Left colon (tissue), 2 donors: ENCODE data around the gene RPS28. TPM values are rescaled to one million over a fixed set of nuclear protein-coding genes. Genes with fewer than 3 reads are reported as not detected.
"Not testable (repeated sequence)": the region's sequence is repeated elsewhere in the genome, so short reads cannot be mapped to it uniquely, and the experiment has no call there.

Experiments used
- ATAC-seq: fragments of 200-7000 bp; cut with Tn5 transposase; one replicate; pipeline ENCODE4 v1.9.1; 2020; ENCODE audit warnings: mild to moderate bottlenecking, moderate library complexity
- DNase-seq, 2 donors: peaks; one replicate each; pipeline ENCODE4 v3.0.0-alpha.2; 2020
- intact Hi-C, 2 donors: fragments of 100-400 bp; cut with DNase I in 1 of 2; cut with micrococcal nuclease in 1 of 2; formaldehyde crosslinking; loops; one replicate each; pipeline versions ENCODE4 v1.11.2 to v1.14.0; 2022; cut with DNase I, micrococcal nuclease
- long read RNA-seq: library from polyadenylated mRNA; unstranded; transcript quantifications from one replicate; pipeline ENCODE4 v2.0.0, GENCODE V29; 2021
- total RNA-seq, 2 donors: library from RNA; stranded (reverse); fragmentation: NEBNext Ultra II Directional; extraction: Animal tissue kit (Norgen Biotek cat#: 25700); gene quantifications; one replicate each; pipeline ENCODE4 v1.2.1, GENCODE V29; 2021
- donor health status: DM: no; HTN: no; CAD: no.
- donor health status: DM: yes; HTN: yes; CAD: no.

Gene RPS28
- 1,000 to 10,000 TPM; 1,489 to 1,517 TPM for total RNA-seq
- long read RNA-seq, partial matches to known transcripts: 0 of 6 reads
- long read RNA-seq, other reads (novel, unspliced or antisense): 1 of 6 reads

- intact Hi-C loops: no loop called here
- peak; percentile 96 to 99 for DNase-seq
- peak; percentile 92 for ATAC-seq
Observed at GRCh38 chr19:8321067-8321985, at the start of gene RPS28, which contains the start of gene NDUFA7. Gene RPS28, plus strand, starts transcription at chr19:8321496. Its CDS starts 35 bp downstream, at chr19:8321531. Gene NDUFA7, minus strand, starts transcription at chr19:8321375. Its CDS starts 17 bp downstream, at chr19:8321358.

GRCh38 chr19:8276508-8276907, 44.8 kb upstream of the RPS28 start:
- ATAC-seq: peak; percentile 60
- intact Hi-C loops, DNase-seq: not testable (repeated sequence)

DNA sequence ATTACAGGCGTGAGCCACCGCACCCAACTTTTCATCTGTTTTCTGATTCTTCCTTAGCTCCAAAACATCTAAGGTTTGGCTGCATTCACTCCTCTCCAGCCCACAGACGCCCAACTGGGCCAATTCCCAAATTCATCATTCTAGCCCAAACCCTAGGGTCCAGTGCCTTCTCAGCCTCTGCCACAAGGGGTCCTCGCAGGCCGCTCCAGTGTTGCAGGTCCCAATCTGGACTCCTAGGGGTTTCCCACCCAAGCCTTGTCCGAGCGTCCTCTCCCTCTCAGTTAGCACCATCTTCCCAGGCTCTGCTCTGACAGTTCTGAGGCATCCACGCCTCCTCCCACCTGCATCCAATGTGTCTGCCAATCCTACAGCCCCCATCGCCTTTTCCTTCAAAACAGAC, 30.0 kb upstream of the RPS28 start:
- ATAC-seq: peak; percentile 50
- not testable (repeated sequence) for DNase-seq

DNA sequence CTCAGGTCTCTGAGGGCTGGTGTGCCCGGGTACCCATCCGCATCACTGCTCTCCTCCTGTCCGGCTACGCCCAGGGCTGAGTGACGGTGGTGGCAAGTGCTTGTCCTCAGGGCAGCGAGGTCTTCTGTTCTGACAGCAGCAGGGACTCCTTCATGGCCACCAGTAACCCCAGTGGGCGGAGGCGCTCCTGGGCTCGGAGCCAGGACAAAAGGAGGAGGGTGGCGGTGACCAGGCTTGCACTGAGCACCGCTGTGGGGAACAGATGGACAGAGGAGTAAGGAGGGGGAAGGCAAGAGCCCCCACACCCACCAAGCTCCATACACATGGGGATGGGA, 19.0 kb upstream of the RPS28 start:
- peak in 1 of 2 donors; percentile 32 for DNase-seq
- intact Hi-C loops: no loop called here
- ATAC-seq: peak; percentile 15

More for the DNA sequence above, 30.0 kb upstream of the RPS28 start:
- intact Hi-C loops: not testable (repeated sequence)

GRCh38 chr19:8302734-8303133, 18.6 kb upstream of the RPS28 start:
- intact Hi-C loops: no loop called here
- peak in 1 of 2 donors; percentile 4 for DNase-seq
- no peak for ATAC-seq

- intact Hi-C loops: no loop called here
- ATAC-seq (no peak), DNase-seq (peak in 1 of 2 donors; percentile 32)
Observed at GRCh38 chr19:8304841-8305621, 16.3 kb upstream of the RPS28 start.

- DNase-seq (no peak), ATAC-seq (no peak)
- intact Hi-C loops: no loop called here
Observed at GRCh38 chr19:8305798-8306197, 15.5 kb upstream of the RPS28 start.

GRCh38 chr19:8306235-8307054, 14.9 kb upstream of the RPS28 start:
- DNase-seq: peak; percentile 57
- peak; percentile 61 for ATAC-seq

DNA sequence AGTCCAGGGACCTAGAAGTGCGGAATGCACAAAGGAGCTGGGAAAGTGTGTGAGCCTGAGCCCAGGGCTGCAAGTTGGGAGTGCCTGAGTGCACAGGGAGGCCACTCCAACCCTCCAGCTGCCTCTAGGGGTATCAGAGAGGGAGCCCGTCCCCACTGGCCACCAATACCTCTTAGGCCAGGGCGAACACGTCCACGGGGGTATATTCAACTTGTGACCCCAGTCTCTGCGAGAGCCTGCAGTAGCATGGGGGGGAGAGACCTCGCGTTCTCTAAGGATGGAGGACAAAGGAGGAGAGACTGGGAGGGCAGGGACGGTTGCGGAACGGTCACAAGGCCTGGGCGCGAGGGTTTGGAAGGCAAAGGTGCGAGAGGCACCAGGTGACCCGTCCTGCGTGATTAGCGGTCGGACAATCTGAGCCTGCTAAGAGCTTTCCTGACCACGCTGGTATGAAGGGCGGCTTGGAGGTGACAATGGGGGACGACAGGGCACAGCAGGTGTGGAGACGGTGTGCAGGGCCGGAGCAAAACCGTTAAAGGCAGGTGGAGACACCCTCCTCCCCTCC, 13.8 kb upstream of the RPS28 start:
- ATAC-seq: peak; percentile 27

More at GRCh38 chr19:8306235-8307054, 14.9 kb upstream of the RPS28 start:
- intact Hi-C loops: no loop called here

DNA sequence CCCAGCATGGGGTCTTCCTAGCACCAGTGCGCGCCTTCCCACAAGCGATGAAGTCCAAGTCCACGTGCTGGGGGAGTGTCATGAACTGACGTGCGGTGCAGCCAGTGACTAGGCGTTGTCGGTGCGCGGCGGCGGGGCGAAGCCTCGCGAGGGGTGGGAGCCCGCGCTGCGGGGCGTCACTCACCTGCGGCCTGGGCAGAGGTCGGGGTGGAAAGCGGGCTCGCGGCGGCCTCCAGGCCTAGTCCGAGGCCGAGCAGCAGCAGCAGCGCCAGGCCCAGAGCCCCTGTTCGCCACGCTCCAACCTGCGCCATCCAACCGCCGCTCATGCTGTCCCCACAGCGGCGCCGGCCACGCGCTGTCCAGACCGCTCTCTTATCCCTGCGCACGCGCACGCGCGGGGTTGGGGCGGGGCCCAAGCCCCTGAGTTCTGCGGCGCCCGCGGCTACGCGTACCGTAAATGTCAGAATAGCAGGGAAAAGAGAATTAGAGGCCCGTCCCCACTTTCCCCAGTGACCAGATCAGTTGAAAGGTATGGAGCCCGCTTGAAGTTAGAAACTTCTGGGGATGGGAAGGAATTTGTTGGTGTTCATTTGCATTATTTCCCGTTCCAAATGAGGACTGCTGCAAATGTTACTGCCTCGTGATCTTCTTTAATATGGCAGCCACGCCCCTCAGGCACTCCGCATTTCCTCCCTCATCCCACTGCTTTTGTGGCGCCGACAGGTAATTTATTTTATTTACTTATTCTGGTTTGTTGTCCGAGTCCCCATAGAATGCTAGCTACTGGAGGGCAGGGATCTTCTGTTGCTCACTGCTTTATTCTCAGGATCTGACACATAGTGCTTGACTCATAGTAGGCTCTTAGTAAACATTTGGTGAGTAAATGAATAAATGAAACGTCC, 13.1 kb upstream of the RPS28 start, which contains the start of gene CD320:
Gene CD320 (minus strand): TSS at position 394 of the 902 bp plus-strand sequence. CDS start 68 bp downstream, at position 326.
- intact Hi-C loops: no loop called here
- ATAC-seq: peak; percentile 79
- DNase-seq: peak; percentile 87 to 95

More for the DNA sequence above, 13.8 kb upstream of the RPS28 start:
- no peak for DNase-seq
- intact Hi-C loops: no loop called here

GRCh38 chr19:8308891-8309291, 12.4 kb upstream of the RPS28 start:
- no peak for ATAC-seq
- intact Hi-C loops: no loop called here
- peak in 1 of 2 donors; percentile 28 for DNase-seq

DNA sequence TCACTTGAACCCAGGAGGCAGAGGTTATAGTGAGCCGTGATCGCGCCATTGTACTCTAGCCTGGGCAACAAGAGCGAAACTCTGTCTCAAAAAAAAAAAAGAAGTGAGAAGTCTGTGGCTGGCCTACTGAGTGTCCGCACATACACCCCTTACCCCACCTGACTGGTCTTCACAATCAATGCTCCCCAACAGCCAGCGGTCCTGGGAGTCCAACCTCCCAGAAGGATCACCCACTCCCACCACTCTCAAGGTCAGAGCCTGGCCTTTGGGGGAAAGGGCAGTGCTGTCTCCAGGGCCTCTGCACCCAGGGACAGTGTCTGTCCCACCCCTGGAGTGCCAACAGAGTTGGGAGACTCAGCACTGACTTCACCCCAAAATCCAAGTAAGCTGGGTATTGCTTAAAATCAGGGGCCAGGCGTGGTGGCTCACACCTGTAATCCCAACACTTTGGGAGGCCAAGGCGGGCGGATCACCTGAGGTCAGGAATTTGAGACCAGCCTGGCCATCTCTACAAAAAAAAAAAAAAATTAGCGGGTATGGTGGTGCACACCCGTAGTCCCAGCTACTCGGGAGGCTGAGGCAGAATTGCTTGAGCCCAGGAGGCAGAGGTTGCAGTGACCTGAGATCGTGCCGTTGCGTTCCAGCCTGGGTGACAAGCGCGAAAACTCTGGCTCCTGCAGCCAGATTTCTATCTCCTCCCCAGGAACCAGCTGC, 10.8 kb upstream of the RPS28 start:
- DNase-seq (peak; percentile 4 to 8), ATAC-seq (no peak)
- intact Hi-C loops: no loop called here

DNA sequence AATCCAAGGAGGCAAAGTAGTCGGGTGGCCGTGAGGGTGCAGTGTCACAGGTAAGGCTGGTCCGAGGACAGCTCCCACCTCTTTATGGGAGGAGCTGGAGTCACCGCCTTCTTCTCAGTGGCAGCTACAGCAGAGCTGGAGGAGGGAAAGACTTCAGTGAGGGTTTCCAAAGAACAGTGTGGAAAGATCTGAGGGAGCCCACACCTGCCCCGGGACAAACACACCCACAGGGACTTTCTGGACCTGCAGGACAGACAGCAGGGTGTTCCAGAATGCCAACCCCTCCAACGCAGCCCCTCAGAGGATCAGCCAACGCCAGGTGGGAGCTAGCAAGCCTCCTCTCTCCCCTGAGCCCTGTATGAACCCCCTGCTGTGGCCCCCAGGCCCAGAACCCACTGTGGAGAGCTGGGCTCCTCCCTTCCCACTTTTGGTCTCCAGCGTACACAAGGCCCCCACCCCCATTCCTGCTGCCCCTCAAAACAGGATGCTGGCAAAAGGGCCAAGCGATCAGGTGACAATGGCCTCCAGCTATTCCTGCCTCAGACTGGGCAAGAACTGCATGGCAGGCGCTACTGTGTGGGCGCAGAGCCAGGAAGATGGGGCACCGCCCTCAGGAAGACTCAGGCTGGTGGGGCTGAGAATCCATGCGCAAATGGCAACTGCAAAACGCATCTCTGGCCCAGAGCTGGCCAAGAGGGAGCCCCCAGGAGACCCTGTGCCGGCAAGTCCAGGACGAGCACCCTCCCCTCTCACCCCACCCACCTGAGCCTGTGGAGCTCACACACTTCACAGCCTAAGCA, 9.6 kb upstream of the RPS28 start:
- ATAC-seq (peak; percentile 46), DNase-seq (peak; percentile 53 to 79)
- intact Hi-C loops: no loop called here

DNA sequence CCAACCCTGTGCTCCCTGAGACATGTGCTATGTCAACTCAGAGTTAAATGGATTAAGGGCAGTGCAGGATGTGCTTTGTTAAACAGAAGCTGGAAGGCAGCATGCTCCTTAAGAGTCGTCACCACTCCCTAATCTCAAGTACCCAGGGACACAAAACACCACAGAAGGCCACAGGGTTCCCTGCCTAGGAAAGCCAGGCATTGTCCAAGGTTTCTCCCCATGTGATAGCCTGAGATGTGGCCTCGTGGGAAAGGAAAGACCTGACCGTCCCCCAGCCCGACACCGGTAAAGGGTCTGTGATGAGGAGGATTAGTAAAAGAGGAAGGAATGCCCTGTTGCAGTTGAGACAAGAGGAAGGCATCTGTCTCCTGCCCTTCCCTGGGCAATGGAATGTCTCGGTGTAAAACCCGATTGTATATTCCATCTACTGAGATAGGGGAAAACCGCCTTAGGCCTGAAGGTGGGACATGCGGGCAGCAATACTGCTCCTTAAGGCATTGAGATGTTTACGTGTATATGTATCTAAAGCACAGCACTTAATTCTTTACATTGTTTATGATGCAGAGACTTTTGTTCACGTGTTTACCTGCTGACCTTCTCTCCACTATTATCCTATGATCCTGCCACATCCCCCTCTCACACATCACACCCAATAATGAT, 6.2 kb upstream of the RPS28 start:
- ATAC-seq, DNase-seq, intact Hi-C loops: not testable (repeated sequence)
